Progenitor cell of endocrine pancreas (in vitro differentiated cells): Measurements from ENCODE around the gene MICU1. TPM values are rescaled to one million over a fixed set of nuclear protein-coding genes. Genes with fewer than 3 reads are reported as not detected.

Source experiments
- DNase-seq: peaks from one replicate; pipeline ENCODE4 v3.0.0; 2021; ENCODE audit warnings: low spot score; ENCODE audit not compliant: unreplicated experiment
- H3K27ac Mint-ChIP-seq: 2 replicates; pipeline ENCODE4 v1.8.0; 2021; ENCODE audit warnings: mild to moderate bottlenecking, moderate library complexity, mixed read lengths
- H3K27me3 Mint-ChIP-seq: 2 replicates; pipeline ENCODE4 v1.8.0; 2021; ENCODE audit warnings: mixed read lengths
- H3K36me3 Mint-ChIP-seq: 2 replicates; pipeline ENCODE4 v1.8.0; 2022; ENCODE audit warnings: mixed read lengths; ENCODE audit not compliant: insufficient read depth
- H3K4me1 Mint-ChIP-seq: 2 replicates; pipeline ENCODE4 v1.8.0; 2021; ENCODE audit warnings: low read depth, mixed read lengths
- H3K4me3 Mint-ChIP-seq: 2 replicates; pipeline ENCODE4 v1.8.0; 2021; ENCODE audit warnings: low read depth, mild to moderate bottlenecking, moderate library complexity, mixed read lengths
- H3K9me3 Mint-ChIP-seq: 2 replicates; pipeline ENCODE4 v1.8.0; 2021; ENCODE audit warnings: low read depth, mixed read lengths
- total RNA-seq: library from RNA; stranded (reverse); gene quantifications from 2 replicates; pipeline ENCODE4 v1.2.1, GENCODE V29; 2021
- TF ChIP-seq, protein P1 (sequence below): fragments of 200-600 bp; sonication (generic); IDR thresholded peaks from one replicate; pipeline ENCODE4 v1.5.0; 2021; ENCODE audit warnings: antibody characterized with exemption, mild to moderate bottlenecking; ENCODE audit not compliant: unreplicated experiment

MICU1 gene
- total RNA-seq, 1 donor from 2014 or later: 63.3 TPM

DNA sequence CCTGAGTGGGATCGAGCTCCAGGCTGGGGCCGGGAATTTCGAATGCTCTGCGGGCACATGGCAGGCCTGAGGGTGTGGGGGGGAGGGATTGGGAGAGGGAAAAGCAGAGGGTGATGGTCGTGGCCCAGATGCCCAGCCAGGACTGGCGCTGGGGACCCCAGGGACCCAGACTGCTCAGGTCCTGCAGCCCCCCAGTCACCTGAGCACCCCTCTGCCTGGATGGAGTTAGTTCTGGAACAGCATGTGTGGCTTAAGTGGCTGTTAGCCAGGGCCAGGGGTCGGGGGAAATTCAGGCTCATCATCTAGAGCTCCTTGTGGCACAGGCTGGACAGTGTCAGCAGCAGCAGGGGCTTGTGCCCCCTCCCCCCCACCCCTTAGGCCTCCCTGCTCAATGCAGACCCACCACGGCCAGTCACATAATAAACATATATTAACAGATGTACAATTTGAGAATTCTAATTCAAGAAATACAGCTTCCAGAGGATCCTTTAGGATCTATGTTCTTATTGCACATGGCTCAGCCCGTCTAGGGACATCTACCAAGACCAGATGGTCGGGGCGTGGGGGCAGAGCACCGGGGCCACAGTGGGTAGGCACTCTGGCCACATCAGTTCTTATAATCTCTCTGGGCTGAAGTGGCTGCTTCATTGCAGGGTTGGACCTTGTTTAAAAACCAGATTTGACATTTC, 293.3 kb downstream of the MICU1 start:
- DNase-seq: no peak
- TF ChIP-seq, protein P1, sequence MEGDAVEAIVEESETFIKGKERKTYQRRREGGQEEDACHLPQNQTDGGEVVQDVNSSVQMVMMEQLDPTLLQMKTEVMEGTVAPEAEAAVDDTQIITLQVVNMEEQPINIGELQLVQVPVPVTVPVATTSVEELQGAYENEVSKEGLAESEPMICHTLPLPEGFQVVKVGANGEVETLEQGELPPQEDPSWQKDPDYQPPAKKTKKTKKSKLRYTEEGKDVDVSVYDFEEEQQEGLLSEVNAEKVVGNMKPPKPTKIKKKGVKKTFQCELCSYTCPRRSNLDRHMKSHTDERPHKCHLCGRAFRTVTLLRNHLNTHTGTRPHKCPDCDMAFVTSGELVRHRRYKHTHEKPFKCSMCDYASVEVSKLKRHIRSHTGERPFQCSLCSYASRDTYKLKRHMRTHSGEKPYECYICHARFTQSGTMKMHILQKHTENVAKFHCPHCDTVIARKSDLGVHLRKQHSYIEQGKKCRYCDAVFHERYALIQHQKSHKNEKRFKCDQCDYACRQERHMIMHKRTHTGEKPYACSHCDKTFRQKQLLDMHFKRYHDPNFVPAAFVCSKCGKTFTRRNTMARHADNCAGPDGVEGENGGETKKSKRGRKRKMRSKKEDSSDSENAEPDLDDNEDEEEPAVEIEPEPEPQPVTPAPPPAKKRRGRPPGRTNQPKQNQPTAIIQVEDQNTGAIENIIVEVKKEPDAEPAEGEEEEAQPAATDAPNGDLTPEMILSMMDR: no peak
- H3K36me3 Mint-ChIP-seq: peaks cover 15% of the 10 kb centered on the region
- peak overlapping the region; percentile 37 for H3K27ac Mint-ChIP-seq
- peaks cover 19% of the 10 kb centered on the region for H3K4me1 Mint-ChIP-seq
- no peaks in the 10 kb centered on the region for H3K27me3 Mint-ChIP-seq
- no peaks in the 10 kb centered on the region for H3K9me3 Mint-ChIP-seq
- no peak overlapping the region for H3K4me3 Mint-ChIP-seq

DNA sequence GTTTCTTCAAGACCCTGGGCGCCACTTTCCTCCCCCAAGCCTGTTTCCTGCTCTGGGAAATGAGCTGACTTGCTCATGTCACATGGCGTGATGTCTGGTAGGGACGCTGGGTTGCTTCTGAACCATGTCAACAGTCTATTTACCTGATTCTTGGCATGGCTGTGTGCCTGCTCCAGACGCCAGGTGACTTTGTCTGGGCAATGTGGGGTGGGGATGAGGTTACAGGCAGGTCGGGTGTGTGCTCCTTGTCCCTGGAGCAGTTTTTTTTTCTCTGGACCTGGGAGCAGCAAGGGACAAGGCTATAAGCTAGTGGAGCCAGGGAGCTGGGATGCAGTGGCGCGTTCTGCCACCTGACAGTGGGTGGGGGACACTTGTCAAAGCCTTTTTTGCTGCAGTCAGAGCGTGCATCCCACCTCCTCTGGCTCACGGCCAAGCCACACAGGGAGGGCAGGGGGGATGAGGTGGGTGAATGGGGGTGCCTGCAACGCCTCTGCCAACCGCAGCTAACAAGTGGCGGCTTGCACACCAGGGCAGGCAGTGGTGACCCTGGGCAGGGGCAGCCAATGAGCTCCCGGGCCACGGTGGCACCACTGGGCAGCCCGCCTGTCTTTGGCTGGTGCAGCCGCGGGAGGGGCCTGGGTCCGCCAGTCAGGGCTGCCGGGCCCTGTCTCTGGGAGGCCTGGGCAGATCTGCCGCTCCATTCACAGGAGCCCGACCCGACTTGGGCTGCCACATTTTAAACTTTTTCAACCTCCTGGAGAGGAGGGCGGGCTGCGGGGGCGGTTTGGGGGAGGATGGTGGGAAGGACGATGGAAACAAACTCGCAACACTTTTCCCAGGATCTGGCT, 294.1 kb downstream of the MICU1 start:
- Mint-ChIP-seq H3K27me3 (no peaks in the 10 kb centered on the region), H3K36me3 (peaks cover 11% of the 10 kb centered on the region), H3K9me3 (no peaks in the 10 kb centered on the region), H3K4me1 (peaks cover 19% of the 10 kb centered on the region), H3K27ac (peak overlapping the region; percentile 84), H3K4me3 (peak overlapping the region; percentile 21)
- TF ChIP-seq, protein P1: peak; percentile 21
- peak; percentile 47 for DNase-seq

DNA sequence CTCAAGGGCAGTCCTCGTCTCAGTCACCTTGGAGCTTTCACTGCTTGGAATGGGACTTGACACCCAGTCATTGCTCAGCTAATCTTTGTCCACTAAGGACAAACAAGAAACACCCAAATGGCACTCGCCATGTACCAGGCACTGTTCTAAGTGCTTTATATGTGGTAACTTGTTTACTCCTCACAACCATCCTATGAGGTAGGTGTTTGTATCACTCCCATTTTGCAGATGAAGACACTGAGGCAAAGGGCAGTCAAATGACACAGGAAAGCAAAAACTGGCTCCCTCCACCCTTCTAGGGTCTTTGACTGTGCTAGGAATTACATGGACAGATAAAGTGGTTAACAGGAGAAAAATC, 295.8 kb downstream of the MICU1 start:
- TF ChIP-seq, protein P1: no peak
- H3K36me3 Mint-ChIP-seq: peaks cover 9% of the 10 kb centered on the region
- H3K27me3 Mint-ChIP-seq: no peaks in the 10 kb centered on the region
- H3K27ac Mint-ChIP-seq: peak overlapping the region; percentile 24
- H3K4me3 Mint-ChIP-seq: no peak overlapping the region
- DNase-seq: no peak
- H3K9me3 Mint-ChIP-seq: no peaks in the 10 kb centered on the region
- H3K4me1 Mint-ChIP-seq: peaks cover 21% of the 10 kb centered on the region

DNA sequence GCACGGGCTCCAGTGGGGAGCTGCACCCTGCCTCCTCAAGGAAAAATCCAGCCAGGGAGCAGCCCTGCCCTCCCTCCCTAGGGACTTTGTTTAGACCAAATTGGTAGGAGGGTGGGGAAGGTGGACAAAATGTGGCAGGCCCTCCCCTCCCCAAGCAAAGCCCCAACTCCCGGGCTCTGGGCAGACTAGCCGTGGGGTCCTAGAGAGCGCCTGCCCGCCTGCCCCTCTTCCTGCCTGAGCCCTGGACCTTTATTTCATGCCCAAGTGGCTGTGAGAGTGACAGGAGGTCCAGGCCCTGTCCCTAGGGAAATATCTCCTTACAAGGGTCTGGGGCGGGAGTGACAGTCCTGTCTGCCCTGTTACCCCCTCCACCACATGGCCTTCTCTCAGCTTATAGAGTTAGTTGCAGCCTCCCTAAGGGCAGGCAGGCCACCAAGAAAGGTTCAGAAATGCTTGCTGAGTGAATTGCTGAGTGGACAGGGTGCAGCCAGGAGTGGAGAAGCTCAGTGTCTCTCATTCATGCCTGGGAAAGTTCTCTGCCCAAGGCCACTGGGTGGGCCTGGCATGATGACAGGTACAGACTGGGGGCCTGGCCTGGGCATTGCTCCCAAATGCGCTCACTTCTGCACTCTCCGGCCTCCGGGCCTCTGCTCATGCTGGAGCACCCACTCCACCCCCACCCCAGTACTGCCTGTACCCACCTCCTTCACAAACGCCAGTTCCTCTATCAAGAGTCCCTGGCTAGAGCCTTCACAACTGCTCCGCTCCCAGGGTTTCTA, 296.4 kb downstream of the MICU1 start:
- H3K36me3 Mint-ChIP-seq: peaks cover 9% of the 10 kb centered on the region
- peaks cover 24% of the 10 kb centered on the region for H3K4me1 Mint-ChIP-seq
- TF ChIP-seq, protein P1: no peak
- H3K9me3 Mint-ChIP-seq: no peaks in the 10 kb centered on the region
- H3K27ac Mint-ChIP-seq: peak overlapping the region; percentile 24
- no peak for DNase-seq
- H3K4me3 Mint-ChIP-seq: no peak overlapping the region
- no peaks in the 10 kb centered on the region for H3K27me3 Mint-ChIP-seq

DNA sequence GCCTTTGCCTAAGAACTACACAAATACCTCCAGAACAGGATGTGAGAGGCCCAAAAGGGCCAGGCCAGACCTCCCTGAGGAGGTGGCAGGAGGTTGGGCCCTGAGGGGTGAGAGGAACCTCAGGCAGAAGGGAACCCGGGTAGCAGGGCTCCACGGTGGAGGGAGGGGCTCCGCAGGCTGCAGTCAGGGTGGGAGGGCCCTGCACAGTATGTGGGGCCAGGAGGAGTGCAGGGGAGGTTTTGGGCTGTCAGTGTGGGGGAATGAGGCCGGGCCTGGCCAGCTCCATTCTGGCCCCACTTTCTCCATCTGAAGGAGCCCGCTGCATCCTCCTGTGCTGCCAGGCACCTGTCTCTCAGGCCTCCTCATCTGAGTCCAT, 297.1 kb downstream of the MICU1 start:
- H3K4me1 Mint-ChIP-seq: peaks cover 19% of the 10 kb centered on the region
- peaks cover 5% of the 10 kb centered on the region for H3K36me3 Mint-ChIP-seq
- TF ChIP-seq, protein P1: no peak
- no peak for DNase-seq
- no peaks in the 10 kb centered on the region for H3K9me3 Mint-ChIP-seq
- H3K27me3 Mint-ChIP-seq: no peaks in the 10 kb centered on the region
- no peak overlapping the region for H3K27ac Mint-ChIP-seq
- H3K4me3 Mint-ChIP-seq: no peak overlapping the region
